Neural cell (in vitro differentiated cells): Measurements from ENCODE around the gene CREB3L2. TPM values are rescaled to one million over a fixed set of nuclear protein-coding genes. Genes with fewer than 3 reads are reported as not detected.

Source experiments
- H2AFZ ChIP-seq: fragments of 200-600, 300-800 bp; sonication (generic), shearing (Covaris generic); 2 replicates; pipeline ENCODE4 v1.6.0; 2014; ENCODE audit warnings: low read depth, mild to moderate bottlenecking, antibody characterized with exemption, low read length, moderate library complexity
- H3F3A ChIP-seq: fragments of 200-600 bp; shearing (Covaris generic); 2 replicates; pipeline ENCODE4 v1.6.1; 2016; ENCODE audit warnings: mild to moderate bottlenecking, moderate library complexity, mixed read lengths, antibody characterized with exemption, low read length; ENCODE audit not compliant: insufficient read depth, poor library complexity, severe bottlenecking
- H3K27ac ChIP-seq: fragments of 200-600, 300-800 bp; sonication (generic), shearing (Covaris generic); 2 replicates; pipeline ENCODE4 v1.5.1; 2014; ENCODE audit warnings: mild to moderate bottlenecking, low read length, moderate library complexity
- H3K27me3 ChIP-seq: fragments of 300-800, 200-600 bp; sonication (generic), shearing (Covaris generic); 2 replicates; pipeline ENCODE4 v1.6.0; 2014; ENCODE audit warnings: mild to moderate bottlenecking, low read depth, low read length, moderate library complexity; ENCODE audit not compliant: insufficient read depth
- H3K36me3 ChIP-seq: fragments of 300-800, 200-600 bp; sonication (generic), shearing (Covaris generic); 2 replicates; pipeline ENCODE4 v1.5.1; 2014; ENCODE audit warnings: mild to moderate bottlenecking, antibody characterized with exemption, low read length, moderate library complexity; ENCODE audit not compliant: insufficient read depth
- H3K4me2 ChIP-seq: fragments of 300-800, 200-600 bp; sonication (generic), shearing (Covaris generic); 2 replicates; pipeline ENCODE4 v1.6.0; 2014; ENCODE audit warnings: mild to moderate bottlenecking, low read length
- H3K4me3 ChIP-seq: fragments of 300-800, 200-600 bp; sonication (generic), shearing (Covaris generic); 2 replicates; pipeline ENCODE4 v1.5.1; 2014; ENCODE audit warnings: mild to moderate bottlenecking, low read length, moderate library complexity
- H3K79me2 ChIP-seq: fragments of 200-600 bp; shearing (Covaris generic); replicated peaks from 2 replicates; pipeline ENCODE4 v1.6.0; 2014; ENCODE audit warnings: mild to moderate bottlenecking, low read length, moderate library complexity; ENCODE audit not compliant: insufficient read depth
- H3K9ac ChIP-seq: fragments of 300-800, 200-600 bp; sonication (generic), shearing (Covaris generic); 2 replicates; pipeline ENCODE4 v1.6.1; 2016; ENCODE audit warnings: mild to moderate bottlenecking, low read length, mixed read lengths
- H3K9me2 ChIP-seq: fragments of 200-600 bp; shearing (Covaris generic); 2 replicates; pipeline ENCODE4 v1.6.1; 2016; ENCODE audit warnings: mild to moderate bottlenecking, low read length, mixed read lengths; ENCODE audit not compliant: insufficient read depth
- H3K9me3 ChIP-seq: fragments of 200-600, 300-800 bp; sonication (generic), shearing (Covaris generic); 2 replicates; pipeline ENCODE4 v1.6.1; 2016; ENCODE audit warnings: mild to moderate bottlenecking, mixed run types, low read length, moderate library complexity, mixed read lengths
- H4K20me1 ChIP-seq: fragments of 200-600 bp; shearing (Covaris generic); 2 replicates; pipeline ENCODE4 v1.6.1; 2016; ENCODE audit warnings: mild to moderate bottlenecking, mixed run types; ENCODE audit not compliant: insufficient read depth
- CTCF ChIP-seq: fragments of 450-650 bp; IDR thresholded peaks from 2 replicates; pipeline ENCODE4 v1.5.1; 2014; ENCODE audit warnings: antibody characterized with exemption, mild to moderate bottlenecking, moderate library complexity; ENCODE audit not compliant: poor library complexity, severe bottlenecking
- EP300 ChIP-seq: fragments of 450-650 bp; conservative IDR thresholded peaks from 2 replicates; pipeline ENCODE4 v1.6.1; 2014; ENCODE audit warnings: antibody characterized with exemption, mild to moderate bottlenecking, moderate library complexity; ENCODE audit not compliant: poor library complexity, severe bottlenecking
- EZH2 ChIP-seq: fragments of 200-600, 300-800 bp; shearing (Covaris generic), sonication (generic); IDR thresholded peaks from 2 replicates; pipeline ENCODE4 v1.6.1; 2014; ENCODE audit warnings: antibody characterized with exemption, low read length, borderline replicate concordance, mild to moderate bottlenecking; ENCODE audit not compliant: insufficient read depth, poor library complexity, severe bottlenecking
- MXI1 ChIP-seq: fragments of 450-650 bp; conservative IDR thresholded peaks from 2 replicates; pipeline ENCODE4 v1.6.1; 2014; ENCODE audit warnings: antibody characterized with exemption, mild to moderate bottlenecking; ENCODE audit not compliant: poor library complexity, severe bottlenecking
- POLR2AphosphoS5 ChIP-seq: IDR thresholded peaks from 2 replicates; pipeline ENCODE4 v1.6.1; 2012
- RAD21 ChIP-seq: fragments of 450-650 bp; conservative IDR thresholded peaks from 2 replicates; pipeline ENCODE4 v1.6.1; 2014; ENCODE audit warnings: antibody characterized with exemption, mild to moderate bottlenecking, moderate library complexity
- REST ChIP-seq: IDR thresholded peaks from 2 replicates; pipeline ENCODE4 v1.6.1; 2012; ENCODE audit warnings: borderline replicate concordance
- SMC3 ChIP-seq: fragments of 450-650 bp; conservative IDR thresholded peaks from 2 replicates; pipeline ENCODE4 v1.6.1; 2014; ENCODE audit warnings: antibody characterized with exemption, mild to moderate bottlenecking, moderate library complexity; ENCODE audit not compliant: poor library complexity
- TAF1 ChIP-seq: IDR thresholded peaks from 2 replicates; pipeline ENCODE4 v1.6.1; 2012; ENCODE audit warnings: low read depth
- polyA plus RNA-seq: library from polyadenylated mRNA; depleted of rRNA; stranded (reverse); fragments of >200 nt; gene quantifications from 2 replicates; pipeline ENCODE4 v1.2.3, GENCODE V29; 2014

The CREB3L2 gene
- polyA plus RNA-seq, 1 donor from 2014 or later = 1.5 TPM

GRCh38 chr7:137994216-137994615, 7.7 kb downstream of the CREB3L2 start:
- TF ChIP-seq MXI1 = no peak
- TF ChIP-seq CTCF = no peak
- TF ChIP-seq EP300 = no peak
- no peak for TF ChIP-seq TAF1
- TF ChIP-seq EZH2 = no peak
- Histone ChIP-seq H4K20me1 (no peaks in the 10 kb centered on the region), H3K27ac (no peak overlapping the region)

GRCh38 chr7:137993395-137993743, 8.5 kb downstream of the CREB3L2 start:
- Histone ChIP-seq H3K9ac (no peak overlapping the region), H3F3A (no peaks in the 10 kb centered on the region), H3K4me3 (no peak overlapping the region), H3K9me3 (no peaks in the 10 kb centered on the region), H3K9me2 (no peaks in the 10 kb centered on the region), H3K36me3 (no peaks in the 10 kb centered on the region), H4K20me1 (no peaks in the 10 kb centered on the region), H2AFZ (no peak overlapping the region), H3K27ac (no peak overlapping the region), H3K4me2 (no peak overlapping the region), H3K27me3 (no peaks in the 10 kb centered on the region), H3K79me2 (peaks cover 14% of the 10 kb centered on the region)
- TF ChIP-seq REST (no peak), SMC3 (no peak), EZH2 (no peak), POLR2AphosphoS5 (no peak), TAF1 (no peak), MXI1 (no peak), RAD21 (no peak)

More at GRCh38 chr7:137994216-137994615, 7.7 kb downstream of the CREB3L2 start:
- peaks cover 22% of the 10 kb centered on the region for H3K79me2 ChIP-seq
- no peaks in the 10 kb centered on the region for H3K9me2 ChIP-seq
- no peaks in the 10 kb centered on the region for H3F3A ChIP-seq
- no peak overlapping the region for H3K9ac ChIP-seq
- H3K27me3 ChIP-seq = no peaks in the 10 kb centered on the region
- H3K4me2 ChIP-seq = no peak overlapping the region
- H3K9me3 ChIP-seq = no peaks in the 10 kb centered on the region
- H3K4me3 ChIP-seq = no peak overlapping the region
- no peaks in the 10 kb centered on the region for H3K36me3 ChIP-seq
- no peak overlapping the region for H2AFZ ChIP-seq
